Caki2 (cell line): ENCODE measurements around the gene UGT1A4. TPM values are rescaled to one million over a fixed set of nuclear protein-coding genes. Genes with fewer than 3 reads are reported as not detected.

Source experiments
- DNase-seq: peaks from one replicate; pipeline ENCODE4 v3.0.0-alpha.2; 2015; ENCODE audit warnings: low read depth
- in situ Hi-C: cut with HindIII; loops from 2 replicates; pipeline ENCODE4 v1.10.0; 2016; ENCODE audit warnings: low sequenced_read_pairs, low pct_unique_long_range_greater_than_20kb, mixed read lengths
- total RNA-seq: library from RNA; depleted of rRNA; stranded (reverse); fragments of >200 nt; shearing (Covaris generic); gene quantifications from 2 replicates; pipeline ENCODE4 v1.2.3, GENCODE V29; 2014; ENCODE audit warnings: low replicate concordance; rRNA removed

Gene UGT1A4
- 0.10 and 3.3 TPM in 2 replicates for total RNA-seq

DNA sequence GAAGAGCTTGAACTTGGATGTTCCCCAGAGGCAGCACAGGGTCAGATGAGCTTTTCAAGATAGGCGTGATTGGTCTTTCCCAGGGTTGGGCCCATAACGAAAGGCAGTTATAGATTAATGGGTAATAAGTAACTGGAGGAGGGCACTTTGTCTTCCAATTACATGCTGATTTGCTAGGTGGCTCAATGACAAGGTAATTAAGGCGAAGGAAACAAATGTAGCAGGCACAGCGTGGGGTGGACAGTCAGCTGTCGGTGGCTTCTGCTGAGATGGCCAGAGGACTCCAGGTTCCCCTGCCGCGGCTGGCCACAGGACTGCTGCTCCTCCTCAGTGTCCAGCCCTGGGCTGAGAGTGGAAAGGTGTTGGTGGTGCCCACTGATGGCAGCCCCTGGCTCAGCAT is at the start of gene UGT1A4:
Gene UGT1A4, plus strand, starts transcription at position 185 of the 400 bp plus-strand sequence. Its CDS starts 85 bp downstream, at position 270.
- no peak for DNase-seq
- in situ Hi-C loops, result no loop called here

DNA sequence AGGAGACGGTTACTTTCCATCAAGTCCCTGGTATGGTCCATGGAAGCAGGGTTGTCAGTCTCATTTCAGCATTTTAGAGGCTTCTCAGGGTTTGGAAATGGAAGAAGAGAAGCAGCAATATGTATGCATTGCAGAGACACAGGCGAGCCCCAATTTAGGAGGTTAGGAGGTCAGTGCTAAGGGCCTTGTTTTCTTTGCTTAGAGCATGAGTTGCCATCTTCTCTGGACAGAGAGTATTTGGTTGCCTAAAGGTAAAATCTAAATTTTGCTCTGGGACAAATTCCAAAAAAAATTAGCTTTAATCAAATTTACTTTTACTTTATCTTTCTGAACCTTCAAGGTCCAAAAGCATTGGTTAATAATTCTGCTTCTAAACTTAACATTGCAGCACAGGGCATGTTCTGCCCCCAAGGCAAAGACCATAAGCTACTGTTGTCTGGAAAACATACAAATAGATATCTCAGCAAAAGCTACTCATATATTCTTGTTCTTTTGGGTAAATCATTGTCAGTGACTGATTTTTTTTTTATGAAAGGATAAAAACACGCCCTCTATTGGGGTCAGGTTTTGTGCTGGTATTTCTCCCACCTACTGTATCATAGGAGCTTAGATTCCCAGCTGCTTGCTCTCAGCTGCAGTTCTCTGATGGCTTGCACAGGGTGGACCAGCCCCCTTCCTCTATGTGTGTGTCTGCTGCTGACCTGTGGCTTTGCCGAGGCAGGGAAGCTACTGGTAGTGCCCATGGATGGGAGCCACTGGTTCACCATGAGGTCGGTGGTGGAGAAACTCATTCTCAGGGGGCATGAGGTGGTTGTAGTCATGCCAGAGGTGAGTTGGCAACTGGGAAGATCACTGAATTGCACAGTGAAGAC is 47.0 kb upstream of the UGT1A4 start, which contains the start of gene UGT1A9:
Gene UGT1A9, plus strand, starts transcription at position 609 of the 872 bp plus-strand sequence. Its CDS starts 37 bp downstream, at position 646.
- in situ Hi-C loops, result no loop called here
- peak; percentile 83 for DNase-seq

DNA sequence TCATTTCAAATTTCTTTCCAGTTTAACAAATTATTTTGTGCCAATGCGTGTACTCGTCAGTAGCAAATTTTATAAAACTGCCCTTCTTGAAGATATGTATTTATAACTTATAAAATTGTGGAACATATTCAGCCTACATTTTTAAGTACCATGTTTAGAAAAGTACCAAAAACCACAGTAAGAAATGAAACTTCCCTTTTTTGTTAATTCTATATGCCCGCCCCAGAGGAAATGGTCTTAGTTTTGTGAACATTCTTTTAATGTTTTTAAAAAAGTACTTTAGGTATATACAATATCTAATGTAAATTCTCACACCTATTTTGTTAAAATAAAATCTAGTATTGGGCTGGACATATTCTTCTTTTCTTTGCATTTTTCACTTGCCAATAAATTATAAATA is 45.6 kb upstream of the UGT1A4 start:
- in situ Hi-C loops, result no loop called here
- no peak for DNase-seq

DNA sequence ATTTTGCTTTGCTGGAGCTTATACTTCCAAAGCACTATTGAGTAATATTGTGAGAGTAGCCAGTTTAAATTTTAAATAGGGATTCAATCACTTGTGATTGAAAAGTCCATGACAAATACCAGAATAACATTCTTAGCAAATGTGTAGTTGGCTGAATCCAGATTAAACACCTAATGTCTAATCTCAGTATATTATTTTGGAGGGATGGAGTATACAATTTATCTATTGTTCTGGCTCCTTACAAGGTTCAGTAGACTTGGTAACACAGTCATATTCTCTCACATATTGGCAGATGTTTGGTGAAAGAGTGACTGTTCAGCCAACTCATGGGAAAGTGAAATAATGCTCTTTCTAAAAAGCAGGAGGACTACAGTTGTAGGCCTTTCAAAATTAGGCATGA is 44.6 kb upstream of the UGT1A4 start:
- in situ Hi-C loops, result no loop called here
- peak; percentile 37 for DNase-seq

DNA sequence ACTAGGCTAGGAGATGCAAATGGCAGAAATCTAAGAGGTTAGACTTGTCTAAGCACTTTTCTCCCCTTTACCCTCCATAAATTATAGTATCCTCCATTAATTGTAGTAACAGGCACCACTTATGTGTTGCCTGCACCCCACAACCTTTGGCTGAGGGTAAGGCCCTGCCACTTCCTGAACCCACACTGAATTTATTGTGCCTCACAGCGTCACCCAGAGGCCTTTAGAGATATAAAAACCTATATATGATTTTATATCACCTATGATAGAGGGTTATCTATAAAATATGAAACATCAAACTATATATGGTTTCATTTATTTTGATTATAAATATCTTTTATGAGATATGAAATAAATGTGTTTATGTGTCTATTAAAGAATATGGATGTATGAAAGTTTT is 44.2 kb upstream of the UGT1A4 start:
- DNase-seq, result no peak
- in situ Hi-C loops, result no loop called here

DNA sequence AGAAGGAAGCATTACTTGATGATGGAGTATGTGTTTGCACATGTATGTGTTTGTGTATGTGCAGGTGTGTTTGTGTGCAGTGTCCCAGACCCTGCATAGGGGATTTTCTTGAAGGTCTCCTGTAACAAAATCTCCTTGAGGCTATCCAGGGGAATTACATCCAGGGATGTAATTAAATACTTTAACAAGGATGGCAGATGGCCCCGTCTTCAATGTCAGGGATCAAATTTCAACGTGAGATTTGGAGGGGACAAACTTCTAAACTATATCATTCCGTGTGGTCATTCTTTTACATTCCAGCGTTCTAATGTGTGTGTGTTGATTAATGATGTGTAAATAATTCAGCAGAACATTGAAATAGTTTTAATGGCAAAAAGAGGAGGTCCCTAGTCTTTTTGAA is 43.5 kb upstream of the UGT1A4 start:
- DNase-seq, result peak; percentile 70
- in situ Hi-C loops, result no loop called here

DNA sequence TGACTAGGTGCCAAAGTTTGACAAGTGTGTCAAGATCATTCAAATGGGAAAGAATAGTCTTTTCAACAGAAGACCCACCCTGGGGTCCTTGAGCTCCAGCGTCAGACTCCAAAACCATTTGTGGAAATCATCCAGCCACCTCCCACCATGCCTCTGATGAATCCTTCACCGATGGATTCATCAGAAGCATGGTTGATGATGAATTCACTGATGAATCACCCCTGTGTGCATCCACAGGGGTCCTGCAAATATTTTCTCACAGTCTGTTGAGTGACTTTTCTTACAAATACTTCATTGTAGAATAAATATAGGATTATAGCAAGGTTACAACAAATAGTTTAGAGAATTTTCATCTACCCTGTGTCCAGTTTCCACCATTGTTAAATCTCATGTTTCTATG is 42.5 kb upstream of the UGT1A4 start:
- peak; percentile 41 for DNase-seq
- in situ Hi-C loops, result no loop called here

DNA sequence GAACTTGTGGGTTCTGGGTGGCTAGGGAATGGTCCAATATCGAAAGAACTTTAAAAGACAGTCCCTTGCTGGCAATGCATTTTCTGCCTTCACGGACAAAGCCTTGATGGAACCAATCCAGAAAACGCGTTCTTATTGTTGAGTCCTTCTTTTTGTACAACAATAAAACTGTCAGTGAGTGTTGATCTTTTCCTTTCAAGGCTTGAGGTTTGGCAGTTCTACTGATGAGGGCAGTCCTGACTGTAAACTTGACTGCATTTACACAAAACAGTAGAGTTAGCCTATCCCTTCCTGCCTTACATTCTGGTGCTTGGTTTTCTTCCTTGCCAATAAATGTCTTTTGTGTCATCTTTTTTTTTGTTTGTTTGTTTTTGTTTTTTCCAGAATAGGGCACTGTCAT is 39.3 kb upstream of the UGT1A4 start:
- in situ Hi-C loops, result no loop called here
- DNase-seq, result no peak

DNA sequence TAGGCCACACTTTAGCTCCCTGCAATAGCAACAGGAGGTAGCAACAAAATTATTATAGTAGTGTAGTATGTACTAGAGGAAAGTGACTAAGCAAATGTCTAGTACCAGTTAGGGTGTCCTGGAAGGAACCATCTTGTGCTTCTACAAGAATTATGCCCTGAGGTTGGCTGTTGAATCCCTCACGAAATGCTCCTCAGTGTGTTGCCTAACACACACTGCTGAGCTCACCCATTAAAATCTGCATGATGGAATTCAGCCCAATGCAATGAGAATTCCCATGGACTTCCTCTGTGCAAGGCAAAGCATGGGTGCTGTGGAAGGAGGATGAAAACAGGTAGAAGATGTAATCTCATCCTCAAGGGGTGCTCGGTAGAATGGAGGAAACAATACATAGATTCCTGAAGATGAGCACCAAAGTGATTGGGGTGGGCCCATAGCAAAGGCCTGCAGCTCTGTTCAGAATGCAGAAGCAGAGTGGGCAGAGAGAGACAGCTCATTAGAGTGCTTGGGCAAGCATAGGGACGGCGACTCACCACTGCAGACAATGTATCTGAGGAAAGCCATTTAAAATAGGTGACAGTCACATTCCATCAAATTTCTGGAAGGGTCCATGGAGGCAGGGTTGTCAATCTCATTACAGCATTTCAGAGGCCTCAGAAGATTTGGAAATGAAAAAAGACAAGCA is 38.0 kb upstream of the UGT1A4 start:
- no peak for DNase-seq
- in situ Hi-C loops, result no loop called here

DNA sequence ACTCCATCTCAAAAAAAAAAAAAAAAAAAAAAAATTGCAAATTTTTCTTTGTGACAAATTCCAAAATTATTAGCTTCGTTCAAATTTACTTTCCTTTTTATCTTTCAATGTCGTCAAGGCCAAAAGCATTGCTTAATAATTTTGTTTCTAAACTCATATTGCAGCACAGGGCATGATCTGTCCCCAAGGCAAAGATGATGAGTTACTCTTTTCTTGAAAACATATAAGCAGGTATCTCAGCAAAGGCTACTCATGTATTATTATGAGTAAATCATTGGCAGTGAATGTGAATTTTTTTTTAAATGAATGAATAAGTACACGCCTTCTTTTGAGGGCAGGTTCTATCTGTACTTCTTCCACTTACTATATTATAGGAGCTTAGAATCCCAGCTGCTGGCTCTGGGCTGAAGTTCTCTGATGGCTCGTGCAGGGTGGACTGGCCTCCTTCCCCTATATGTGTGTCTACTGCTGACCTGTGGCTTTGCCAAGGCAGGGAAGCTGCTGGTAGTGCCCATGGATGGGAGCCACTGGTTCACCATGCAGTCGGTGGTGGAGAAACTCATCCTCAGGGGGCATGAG is 36.9 kb upstream of the UGT1A4 start, which contains the start of gene UGT1A7:
Gene UGT1A7, plus strand, starts transcription at position 381 of the 579 bp plus-strand sequence. Its CDS starts 37 bp downstream, at position 418.
- in situ Hi-C loops, result no loop called here
- DNase-seq, result peak; percentile 66

DNA sequence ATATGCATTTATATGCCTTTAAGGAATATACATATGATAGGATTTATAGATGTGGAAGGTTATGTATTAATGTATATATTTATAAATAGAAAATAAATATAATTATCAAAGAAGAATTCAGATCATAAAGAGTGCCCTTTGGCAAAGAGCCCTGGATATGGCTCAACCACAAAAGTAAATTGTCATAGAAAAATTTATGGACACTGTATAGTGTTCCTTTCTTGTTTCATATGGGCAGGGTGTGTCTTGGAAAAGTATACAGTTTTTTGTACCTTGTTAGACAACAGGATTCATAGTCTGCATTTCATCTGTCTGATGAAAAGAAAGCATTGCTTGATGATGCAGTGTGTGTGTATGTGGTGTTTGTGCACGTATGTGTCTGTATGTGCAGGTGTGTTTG is 33.9 kb upstream of the UGT1A4 start:
- no peak for DNase-seq
- in situ Hi-C loops, result no loop called here

DNA sequence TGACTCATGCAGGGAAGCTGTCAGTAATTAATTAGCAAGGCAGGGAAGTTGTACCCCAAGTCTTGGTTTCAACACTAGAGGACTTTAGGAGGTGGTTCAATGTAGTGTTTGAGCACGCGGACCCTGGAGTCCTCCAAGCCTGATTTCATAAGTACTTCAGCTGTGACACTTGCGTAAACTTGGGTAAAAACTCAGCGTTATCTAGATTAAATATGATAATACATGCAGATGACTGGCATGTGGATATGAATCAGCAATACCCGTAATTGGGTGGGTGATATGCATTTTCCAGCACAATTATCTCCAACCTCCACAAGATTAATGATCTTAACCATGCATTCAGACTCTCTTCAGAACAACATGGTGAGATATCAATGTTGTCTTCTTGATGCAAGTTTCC is 31.6 kb upstream of the UGT1A4 start:
- in situ Hi-C loops, result no loop called here
- DNase-seq, result no peak

DNA sequence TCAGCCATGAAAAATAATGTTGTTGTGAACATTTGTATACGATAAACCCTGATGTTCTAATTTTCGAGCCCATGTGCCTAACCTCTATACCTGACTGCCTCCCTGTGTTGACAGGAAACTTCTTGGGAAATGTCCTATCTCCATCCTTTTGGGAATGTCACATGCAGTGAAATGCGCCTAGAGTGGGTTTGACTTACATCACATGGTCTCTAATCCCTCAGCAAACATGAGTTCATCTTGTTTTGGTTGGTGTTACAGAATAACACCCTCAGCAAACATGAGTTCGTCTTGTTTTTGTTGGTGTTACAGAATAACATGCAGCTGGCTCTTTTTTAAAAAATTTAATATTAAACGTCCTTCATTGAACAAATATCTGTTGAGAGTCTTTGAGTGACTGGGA is 30.2 kb upstream of the UGT1A4 start:
- in situ Hi-C loops, result no loop called here
- DNase-seq, result no peak

DNA sequence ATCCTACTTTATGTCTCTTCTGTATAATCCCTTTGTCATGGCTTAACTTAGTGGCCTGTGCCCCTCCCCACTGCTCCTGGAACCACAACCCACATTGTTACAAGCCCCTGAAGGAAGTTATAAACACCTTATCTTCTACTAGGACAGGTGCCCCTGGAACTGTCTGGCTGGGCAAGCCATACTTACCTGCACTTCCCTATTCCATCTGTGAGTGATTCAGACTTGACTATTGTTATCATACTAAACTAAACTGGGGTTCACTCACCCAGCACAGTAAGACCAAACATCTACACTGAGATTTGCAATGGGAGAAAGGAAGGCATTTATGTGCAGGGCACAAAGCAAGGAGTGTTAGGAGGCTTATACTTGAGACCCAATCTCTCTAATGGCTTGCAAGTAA is 29.5 kb upstream of the UGT1A4 start:
- DNase-seq, result no peak
- in situ Hi-C loops, result no loop called here

DNA sequence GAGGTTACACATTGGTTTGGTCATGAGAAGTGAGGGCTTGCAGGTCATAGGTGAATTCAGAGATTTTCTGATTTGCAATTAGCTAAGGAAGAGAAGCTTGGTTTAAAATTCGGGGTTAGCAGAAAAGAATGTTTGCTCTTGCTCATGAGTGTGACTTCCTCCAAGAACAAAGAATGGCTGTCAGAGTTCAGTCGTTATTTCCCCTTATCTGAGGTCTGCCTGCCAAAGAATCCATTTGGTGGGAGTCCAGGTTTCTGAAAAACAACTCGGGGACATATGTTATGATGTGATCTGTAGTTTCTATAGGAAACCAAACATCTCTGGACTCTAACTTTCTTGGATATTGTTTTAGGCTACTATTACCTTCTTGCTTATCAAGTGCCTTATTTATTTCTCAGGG is 29.0 kb upstream of the UGT1A4 start:
- DNase-seq, result no peak
- in situ Hi-C loops, result no loop called here

DNA sequence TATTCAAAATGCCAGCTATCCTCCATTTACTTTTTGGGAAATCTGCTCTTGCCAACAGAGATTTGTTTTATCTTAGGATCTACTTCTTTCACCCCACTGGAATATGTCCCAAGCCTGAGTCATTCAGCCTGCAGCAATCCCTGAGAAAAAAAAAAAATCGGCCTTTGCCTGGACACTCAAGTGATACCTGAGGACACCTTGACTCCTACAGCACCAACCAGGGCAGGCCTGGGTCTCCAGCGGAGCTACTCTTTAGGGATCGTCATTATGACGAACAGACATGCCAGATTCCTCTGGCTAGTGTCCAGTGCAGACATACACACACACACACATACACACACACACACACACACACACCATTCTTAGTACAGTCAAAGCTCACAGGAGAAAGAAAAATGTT is 28.1 kb upstream of the UGT1A4 start:
- no peak for DNase-seq
- in situ Hi-C loops, result no loop called here

DNA sequence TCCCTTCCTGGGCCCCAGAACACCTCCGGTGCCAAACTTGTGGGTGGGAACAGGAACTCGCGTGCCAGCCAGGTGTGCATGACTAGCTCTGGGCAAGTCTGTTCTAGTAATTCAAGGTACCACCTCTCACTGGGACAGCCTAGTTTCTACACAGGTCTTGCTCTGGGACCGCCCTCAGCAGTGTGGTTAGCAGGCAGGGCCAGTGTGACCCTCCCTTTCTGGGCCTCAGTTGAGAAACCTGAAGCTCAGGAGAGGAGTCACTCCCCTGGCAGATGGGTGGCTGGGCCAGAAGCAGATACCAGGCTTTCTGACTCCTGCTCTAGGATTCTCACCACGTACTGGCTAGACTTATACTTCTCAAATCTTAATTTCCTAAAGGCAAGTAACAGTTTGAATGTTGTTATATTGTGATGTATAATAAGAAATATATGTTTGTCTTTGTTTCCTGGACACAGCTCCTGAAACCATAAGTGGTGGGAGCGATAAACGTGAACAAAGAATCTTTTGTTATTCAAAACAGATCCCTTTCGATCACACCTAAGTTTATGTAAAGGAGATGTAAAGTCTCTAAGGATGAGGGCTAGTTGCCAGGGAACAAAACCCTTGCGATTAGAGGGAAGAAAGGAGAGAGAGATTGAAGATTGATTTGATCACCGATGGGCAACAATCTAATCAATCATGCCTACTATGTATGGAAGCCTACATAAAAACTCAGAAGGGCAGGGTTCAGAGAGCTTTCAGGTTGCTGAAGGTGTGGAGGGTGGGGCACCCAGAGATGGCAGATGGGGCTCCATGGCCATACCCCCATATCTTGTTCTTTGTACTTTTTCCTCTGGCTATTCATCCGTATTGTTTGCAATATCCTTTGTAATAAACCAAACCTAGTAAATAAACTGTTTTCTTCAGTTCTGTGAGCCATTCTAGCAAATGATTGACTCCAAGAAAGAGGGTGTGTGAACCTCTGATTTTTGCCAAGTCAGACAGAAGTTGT is 26.8 kb upstream of the UGT1A4 start:
- in situ Hi-C loops, result no loop called here
- peak; percentile 72 for DNase-seq

DNA sequence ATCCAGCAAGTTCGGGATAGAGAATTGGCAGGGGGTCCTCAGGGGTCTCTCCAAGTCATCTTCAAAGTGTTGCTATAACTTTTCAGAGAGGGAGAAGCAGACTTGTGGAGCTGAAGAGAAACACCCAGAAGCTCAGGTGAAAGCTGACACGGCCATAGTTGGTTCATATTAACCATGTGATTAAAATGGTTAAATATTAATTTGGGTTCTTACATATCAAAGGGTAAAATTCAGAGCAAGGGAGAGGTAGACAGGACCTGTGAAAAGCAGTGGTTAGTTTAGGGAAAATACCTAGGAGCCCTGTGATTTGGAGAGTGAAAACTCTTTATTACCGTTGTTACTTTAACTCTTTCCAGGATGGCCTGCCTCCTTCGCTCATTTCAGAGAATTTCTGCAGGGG is 25.9 kb upstream of the UGT1A4 start, which contains the start of gene UGT1A6:
Gene UGT1A6, plus strand, starts transcription at position 243 of the 400 bp plus-strand sequence. Its CDS starts 115 bp downstream, at position 358.
- DNase-seq, result peak; percentile 79
- in situ Hi-C loops, result no loop called here
